HL-60 (cell line): ENCODE data around the gene PIGK.
A peak's percentile ranks its signal among the peaks of the same experiment; 100 is the strongest.

Source experiments
- DNase-seq, 2 experiments: peaks; one replicate each; pipeline ENCODE4 v3.0.0-alpha.2; 2010 to 2020; ENCODE audit warnings: low read depth in 1 of 2, low spot score in 1 of 2
- H3K27ac ChIP-seq: fragments of 250-450 bp; sonication (Bioruptor Pico); replicated peaks from 2 replicates; pipeline ENCODE4 v1.5.1; 2020; ENCODE audit warnings: mild to moderate bottlenecking, moderate library complexity
- H3K27me3 ChIP-seq: fragments of 250-450 bp; sonication (Bioruptor Pico); 2 replicates; pipeline ENCODE4 v1.5.1; 2021; ENCODE audit warnings: mild to moderate bottlenecking, moderate library complexity; ENCODE audit not compliant: insufficient read depth, poor library complexity, severe bottlenecking
- H3K4me3 ChIP-seq: replicated peaks from 2 replicates; pipeline ENCODE4 v1.5.1; 2011; ENCODE audit warnings: mild to moderate bottlenecking, control low read depth, low read length; ENCODE audit not compliant: insufficient read depth
- CTCF ChIP-seq: IDR thresholded peaks from one replicate; pipeline ENCODE4 v1.5.1; 2011; ENCODE audit warnings: low read length, control low read depth, inconsistent platforms; ENCODE audit not compliant: insufficient read depth
- GABPA ChIP-seq: IDR thresholded peaks from 2 replicates; pipeline ENCODE4 v1.6.1; 2012; ENCODE audit warnings: low read depth
- POLR2AphosphoS5 ChIP-seq: IDR thresholded peaks from 2 replicates; pipeline ENCODE4 v1.6.1; 2012; ENCODE audit warnings: low read depth
- REST ChIP-seq: IDR thresholded peaks from 2 replicates; pipeline ENCODE4 v1.6.1; 2012; ENCODE audit warnings: low read depth; ENCODE audit not compliant: insufficient replicate concordance
- SPI1 ChIP-seq: IDR thresholded peaks from 2 replicates; pipeline ENCODE4 v1.6.1; 2012; ENCODE audit warnings: low read depth, mild to moderate bottlenecking, borderline replicate concordance

Gene PIGK

GRCh38 chr1:77056525-77056924, 162.7 kb downstream of the PIGK start:
- H3K4me3 ChIP-seq = no peak overlapping the region
- TF ChIP-seq SPI1 = no peak
- no peak for TF ChIP-seq CTCF
- no peak for TF ChIP-seq GABPA
- TF ChIP-seq REST = no peak
- TF ChIP-seq POLR2AphosphoS5 = no peak
- H3K27ac ChIP-seq = no peak overlapping the region
- no peak for DNase-seq
- no peaks in the 10 kb centered on the region for H3K27me3 ChIP-seq

- no peak overlapping the region for H3K27ac ChIP-seq
- TF ChIP-seq CTCF = no peak
- TF ChIP-seq GABPA = no peak
- no peak for TF ChIP-seq POLR2AphosphoS5
- TF ChIP-seq REST = no peak
- TF ChIP-seq SPI1 = no peak
These were observed 167.8 kb downstream of the PIGK start for GRCh38 chr1:77051425-77051824.

GRCh38 chr1:77048615-77049005, 170.6 kb downstream of the PIGK start:
- no peak overlapping the region for H3K4me3 ChIP-seq
- H3K27ac ChIP-seq = no peak overlapping the region
- TF ChIP-seq CTCF = no peak
- peak in 1 of 2 experiments; percentile 37 for DNase-seq
- H3K27me3 ChIP-seq = no peaks in the 10 kb centered on the region

More at GRCh38 chr1:77051425-77051824, 167.8 kb downstream of the PIGK start:
- no peak for DNase-seq
- no peak overlapping the region for H3K4me3 ChIP-seq
- no peaks in the 10 kb centered on the region for H3K27me3 ChIP-seq

- TF ChIP-seq SPI1 = peak; percentile 95
- TF ChIP-seq POLR2AphosphoS5 = no peak
- no peak for TF ChIP-seq GABPA
- Histone ChIP-seq H3K27ac (no peak overlapping the region), H3K27me3 (no peaks in the 10 kb centered on the region), H3K4me3 (no peak overlapping the region)
- DNase-seq = peak; percentile 39 to 55
These were observed 171.1 kb downstream of the PIGK start for GRCh38 chr1:77047978-77048614.
